IMR-90 (cell line): ENCODE data around the gene S1PR4. TPM values are rescaled to one million over a fixed set of nuclear protein-coding genes. Genes with fewer than 3 reads are reported as not detected.

ENCODE experiments used
- ATAC-seq: fragments of 200-7000 bp; cut with Tn5 transposase; 2 replicates; pipeline ENCODE4 v1.9.1; 2020; ENCODE audit warnings: low read depth, mild to moderate bottlenecking, moderate library complexity
- BruUV-seq: library from RNA; stranded (reverse); fragments of 400-500 nt; replicated peaks from 2 replicates; lab custom pipeline; 2021; lab: Mats Ljungman, UMichigan
- CTCF ChIA-PET: fragments of 300-600 bp; formaldehyde crosslinking; extraction: SDS; loops from one replicate; lab custom pipeline; 2021; ENCODE audit warnings: antibody characterized with exemption; lab: Yijun Ruan, JAX
- POLR2A ChIA-PET: fragments of 300-600 bp; sonication (Branson Sonifier 250); formaldehyde crosslinking; loops from one replicate; lab custom pipeline; 2022; ENCODE audit warnings: antibody characterized with exemption; ENCODE audit not compliant: unreplicated experiment; lab: Charles Lee
- DNase-seq: peaks from one replicate; pipeline ENCODE4 v3.0.0; 2013
- H2AFZ ChIP-seq: replicated peaks from 2 replicates; pipeline ENCODE3; 2013; ENCODE audit warnings: low read length, mild to moderate bottlenecking; ENCODE audit not compliant: poor library complexity
- H2AK5ac ChIP-seq: 2 replicates; pipeline ENCODE4 v1.6.1; 2013; ENCODE audit warnings: low read depth, low read length, inconsistent platforms
- H2AK9ac ChIP-seq: replicated peaks from 2 replicates; pipeline ENCODE3; 2013; ENCODE audit warnings: mild to moderate bottlenecking, low read depth, low read length, moderate library complexity; ENCODE audit not compliant: poor library complexity
- H2BK120ac ChIP-seq: 2 replicates; pipeline ENCODE4 v1.6.1; 2013; ENCODE audit warnings: low read depth, low read length, inconsistent platforms
- H2BK15ac ChIP-seq: 3 replicates; pipeline ENCODE4 v1.6.1; 2013; ENCODE audit warnings: low read depth, low read length, inconsistent platforms
- H2BK20ac ChIP-seq: 2 replicates; pipeline ENCODE4 v1.6.1; 2013; ENCODE audit warnings: low read depth, mild to moderate bottlenecking, inconsistent platforms, low read length, moderate library complexity
- H2BK5ac ChIP-seq: 2 replicates; pipeline ENCODE4 v1.6.1; 2013; ENCODE audit warnings: mild to moderate bottlenecking, low read depth, low read length, inconsistent platforms; ENCODE audit not compliant: poor library complexity, severe bottlenecking
- H3K14ac ChIP-seq: replicated peaks from 2 replicates; pipeline ENCODE4 v1.6.1; 2013; ENCODE audit warnings: low read depth, low read length, inconsistent platforms
- H3K18ac ChIP-seq: 2 replicates; pipeline ENCODE4 v1.6.1; 2013; ENCODE audit warnings: low read depth, low read length, control low read depth
- H3K23ac ChIP-seq: 2 replicates; pipeline ENCODE4 v1.6.1; 2013; ENCODE audit warnings: low read depth, low read length, inconsistent platforms
- H3K27ac ChIP-seq: 2 replicates; pipeline ENCODE4 v1.5.1; 2013; ENCODE audit warnings: mild to moderate bottlenecking, control low read depth, low read length; ENCODE audit not compliant: insufficient read depth
- H3K27me3 ChIP-seq: 2 replicates; pipeline ENCODE4 v1.6.1; 2013; ENCODE audit warnings: low read length; ENCODE audit not compliant: control insufficient read depth, insufficient read depth
- H3K36me3 ChIP-seq: 2 replicates; pipeline ENCODE4 v1.6.1; 2013; ENCODE audit warnings: low read length, mixed read lengths; ENCODE audit not compliant: control insufficient read depth, insufficient read depth
- H3K4ac ChIP-seq: 2 replicates; pipeline ENCODE4 v1.6.1; 2013; ENCODE audit warnings: low read depth, low read length, inconsistent platforms
- H3K4me1 ChIP-seq: 2 replicates; pipeline ENCODE4 v1.6.1; 2013; ENCODE audit warnings: low read length, mixed read lengths; ENCODE audit not compliant: control insufficient read depth, insufficient read depth
- H3K4me2 ChIP-seq: 2 replicates; pipeline ENCODE4 v1.6.1; 2013; ENCODE audit warnings: low read depth, mild to moderate bottlenecking, control low read depth, low read length, moderate library complexity
- H3K4me3 ChIP-seq: 2 replicates; pipeline ENCODE4 v1.5.1; 2013; ENCODE audit warnings: low read depth, mild to moderate bottlenecking, control low read depth, low read length, moderate library complexity; ENCODE audit not compliant: insufficient read depth
- H3K56ac ChIP-seq: 2 replicates; pipeline ENCODE4 v1.6.1; 2013; ENCODE audit warnings: low read length, inconsistent platforms; ENCODE audit not compliant: insufficient read depth; ENCODE audit errors: extremely low read depth
- H3K79me1 ChIP-seq, 2 experiments: 2 replicates each; pipeline ENCODE4 v1.6.1; 2013; ENCODE audit warnings: low read length in 2 of 2, inconsistent platforms in 1 of 2, low read depth in 1 of 2
- H3K9ac ChIP-seq: 2 replicates; pipeline ENCODE4 v1.6.1; 2013; ENCODE audit warnings: low read depth, low read length, control low read depth
- H3K9me1 ChIP-seq: 2 replicates; pipeline ENCODE4 v1.6.1; 2013; ENCODE audit warnings: low read length, inconsistent platforms; ENCODE audit not compliant: insufficient read depth
- H3K9me3 ChIP-seq: 2 replicates; pipeline ENCODE4 v1.6.1; 2013; ENCODE audit warnings: low read length; ENCODE audit not compliant: control insufficient read depth, insufficient read depth
- H4K20me1 ChIP-seq: 2 replicates; pipeline ENCODE4 v1.6.1; 2013; ENCODE audit warnings: low read length, inconsistent platforms; ENCODE audit not compliant: insufficient read depth
- H4K5ac ChIP-seq: 2 replicates; pipeline ENCODE4 v1.6.1; 2013; ENCODE audit warnings: mild to moderate bottlenecking, low read depth, low read length, control low read depth
- H4K8ac ChIP-seq, 2 experiments: 2 replicates each; pipeline ENCODE4 v1.6.1; 2013; ENCODE audit warnings: low read depth in 2 of 2, low read length in 2 of 2, control low read depth in 1 of 2, inconsistent platforms in 1 of 2
- H4K91ac ChIP-seq: 2 replicates; pipeline ENCODE4 v1.6.1; 2013; ENCODE audit warnings: low read depth, low read length, inconsistent platforms; ENCODE audit not compliant: insufficient read depth
- BHLHE40 ChIP-seq: fragments of 150-350 bp; IDR thresholded peaks from 2 replicates; pipeline ENCODE4 v1.6.1; 2016; ENCODE audit warnings: mild to moderate bottlenecking, low read depth, low read length
- CEBPB ChIP-seq: IDR thresholded peaks from 2 replicates; pipeline ENCODE4 v1.6.1; 2012; ENCODE audit warnings: low read depth, low read length, improper control_type of control experiment
- CHD1 ChIP-seq: IDR thresholded peaks from 2 replicates; pipeline ENCODE4 v1.6.1; 2012; ENCODE audit warnings: low read depth, low read length, improper control_type of control experiment
- MAFK ChIP-seq: IDR thresholded peaks from 2 replicates; pipeline ENCODE4 v1.6.1; 2012; ENCODE audit warnings: low read depth, low read length, improper control_type of control experiment
- MXI1 ChIP-seq: IDR thresholded peaks from 2 replicates; pipeline ENCODE4 v1.6.1; 2012; ENCODE audit warnings: low read depth, mild to moderate bottlenecking, low read length, moderate library complexity, borderline replicate concordance
- NFE2L2 ChIP-seq: fragments of 150-350 bp; IDR thresholded peaks from 2 replicates; pipeline ENCODE4 v1.6.1; 2016; ENCODE audit warnings: low read depth, mild to moderate bottlenecking, low read length
- POLR2A ChIP-seq: IDR thresholded peaks from 2 replicates; pipeline ENCODE4 v1.6.1; 2012; ENCODE audit warnings: mild to moderate bottlenecking, low read depth, low read length
- RCOR1 ChIP-seq: IDR thresholded peaks from 2 replicates; pipeline ENCODE4 v1.6.1; 2012; ENCODE audit warnings: mild to moderate bottlenecking, low read length, improper control_type of control experiment; ENCODE audit not compliant: insufficient replicate concordance
- RFX5 ChIP-seq: IDR thresholded peaks from 2 replicates; pipeline ENCODE4 v1.8.0; 2012; ENCODE audit warnings: low read depth, mild to moderate bottlenecking, low read length, moderate library complexity
- SMC3 ChIP-seq: fragments of 150-350 bp; IDR thresholded peaks from 2 replicates; pipeline ENCODE4 v1.6.1; 2016; ENCODE audit warnings: low read depth, mild to moderate bottlenecking, antibody characterized with exemption, low read length, moderate library complexity
- WGBS, 2 experiments: methylation state at CpG; one replicate each; pipeline versions ENCODE4 v1.1.5 to v1.1.7; 2013; ENCODE audit warnings: missing lambda C conversion rate in 2 of 2; ENCODE audit not compliant: insufficient read length in 1 of 2; ENCODE audit errors: extremely low coverage in 2 of 2; 5-methylcytosine and 5-hydroxymethylcytosine counted together
- dilution Hi-C: fragments of 300-500 bp; cut with HindIII; formaldehyde crosslinking; loops from one replicate; pipeline ENCODE4 v1.14.3; 2018; ENCODE audit warnings: low sequenced_read_pairs; ENCODE audit not compliant: unreplicated experiment
- in situ Hi-C: fragments of 300-500 bp; cut with MboI; formaldehyde crosslinking; loops from 3 replicates; pipeline ENCODE4 v1.14.3; 2019; ENCODE audit warnings: low sequenced_read_pairs, inconsistent platforms, mixed read lengths
- intact Hi-C: fragments of 100-400 bp; cut with micrococcal nuclease; formaldehyde crosslinking; loops from 2 replicates; pipeline ENCODE4 v1.10.0; 2022
- polyA plus RNA-seq, 3 experiments: library from polyadenylated mRNA; depleted of rRNA; stranded (reverse); fragments of >200 nt; gene quantifications; 2 replicates each; pipeline ENCODE4 v1.2.3, GENCODE V29; 2012; ENCODE audit warnings: low replicate concordance in 1 of 3
- total RNA-seq: library from RNA; depleted of rRNA; stranded (reverse); fragments of >200 nt; gene quantifications from 2 replicates; pipeline ENCODE4 v1.2.3, GENCODE V29; 2012
- TF ChIP-seq, protein P1 (sequence below): fragments of 150-350 bp; IDR thresholded peaks from 2 replicates; pipeline ENCODE4 v1.6.1; 2016; ENCODE audit warnings: low read depth, mild to moderate bottlenecking, low read length, moderate library complexity, borderline replicate concordance
- TF ChIP-seq, protein P2 (sequence below): conservative IDR thresholded peaks from 2 replicates; pipeline ENCODE4 v1.5.1; 2012; ENCODE audit warnings: mild to moderate bottlenecking, low read depth, low read length, improper control_type of control experiment
- TF ChIP-seq, protein P3 (sequence below): fragments of 150-350 bp; IDR thresholded peaks from 2 replicates; pipeline ENCODE4 v1.6.1; 2017; ENCODE audit warnings: mild to moderate bottlenecking, antibody characterized with exemption, low read length, low read depth

The S1PR4 gene
- total and polyA plus RNA-seq, 2 of the 4 experiments (the other 2 are of a cell fraction), result not detected

DNA sequence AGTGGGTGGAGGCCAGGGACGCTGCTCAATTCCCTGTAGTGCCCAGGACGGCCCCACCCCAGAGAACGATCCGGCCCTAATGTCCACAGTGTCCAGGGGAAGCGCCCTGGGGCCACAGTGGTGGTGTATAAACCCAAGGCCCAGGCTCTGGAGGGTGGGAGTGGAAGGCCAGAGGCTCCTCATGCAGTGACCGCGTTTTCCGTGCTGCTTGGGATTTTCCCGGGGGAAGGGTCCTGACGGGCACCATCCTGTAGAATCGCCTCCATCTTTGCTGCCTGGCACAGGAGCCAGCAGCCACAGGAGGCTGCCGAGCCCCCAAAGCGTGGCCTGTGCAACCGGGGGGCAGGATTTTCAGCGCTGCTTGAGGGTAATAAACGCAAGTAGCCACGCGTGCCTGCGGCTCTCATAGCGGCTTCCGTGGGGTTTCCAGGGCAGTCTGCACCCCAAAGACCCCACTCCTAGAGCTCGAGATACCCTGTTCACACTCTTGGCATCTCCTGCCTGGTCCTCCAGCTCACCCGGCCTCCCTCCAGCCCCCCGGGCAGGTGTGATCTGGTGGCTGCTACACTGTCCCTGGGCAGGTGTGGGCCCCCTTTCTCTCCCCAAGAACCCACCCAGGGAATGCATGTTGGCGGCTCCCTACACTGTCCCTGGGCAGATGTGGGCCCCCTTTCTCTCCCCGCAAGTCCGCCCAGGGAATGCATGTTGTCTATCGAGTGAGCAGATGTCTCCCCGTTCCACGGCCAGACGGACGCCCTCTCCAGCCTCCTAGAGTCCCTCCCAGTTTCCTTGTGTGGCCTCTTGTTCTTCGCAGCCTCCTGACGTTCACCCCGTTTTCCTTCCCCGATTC is 9.3 kb downstream of the S1PR4 start:
- H2BK15ac ChIP-seq, result no peak overlapping the region
- H4K5ac ChIP-seq, result no peak overlapping the region
- H3K9me3 ChIP-seq, result no peaks in the 10 kb centered on the region
- H3K79me1 ChIP-seq, result peaks cover 5 to 57% of the 10 kb centered on the region in 2 experiments; a peak in 2 of 4 replicates
- H2AK9ac ChIP-seq, result no peak overlapping the region
- H3K56ac ChIP-seq, result no peak overlapping the region
- peaks cover 9% of the 10 kb centered on the region for H3K4me1 ChIP-seq
- BruUV-seq, result no TSS peak
- H3K23ac ChIP-seq, result no peak overlapping the region
- TF ChIP-seq MXI1, result no peak
- no peak for TF ChIP-seq RCOR1
- TF ChIP-seq RFX5, result no peak
- TF ChIP-seq MAFK, result no peak
- TF ChIP-seq, protein P1, sequence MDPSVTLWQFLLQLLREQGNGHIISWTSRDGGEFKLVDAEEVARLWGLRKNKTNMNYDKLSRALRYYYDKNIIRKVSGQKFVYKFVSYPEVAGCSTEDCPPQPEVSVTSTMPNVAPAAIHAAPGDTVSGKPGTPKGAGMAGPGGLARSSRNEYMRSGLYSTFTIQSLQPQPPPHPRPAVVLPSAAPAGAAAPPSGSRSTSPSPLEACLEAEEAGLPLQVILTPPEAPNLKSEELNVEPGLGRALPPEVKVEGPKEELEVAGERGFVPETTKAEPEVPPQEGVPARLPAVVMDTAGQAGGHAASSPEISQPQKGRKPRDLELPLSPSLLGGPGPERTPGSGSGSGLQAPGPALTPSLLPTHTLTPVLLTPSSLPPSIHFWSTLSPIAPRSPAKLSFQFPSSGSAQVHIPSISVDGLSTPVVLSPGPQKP, result no peak
- TF ChIP-seq POLR2A, result no peak
- TF ChIP-seq CEBPB, result no peak
- TF ChIP-seq CHD1, result no peak
- TF ChIP-seq, protein P2, sequence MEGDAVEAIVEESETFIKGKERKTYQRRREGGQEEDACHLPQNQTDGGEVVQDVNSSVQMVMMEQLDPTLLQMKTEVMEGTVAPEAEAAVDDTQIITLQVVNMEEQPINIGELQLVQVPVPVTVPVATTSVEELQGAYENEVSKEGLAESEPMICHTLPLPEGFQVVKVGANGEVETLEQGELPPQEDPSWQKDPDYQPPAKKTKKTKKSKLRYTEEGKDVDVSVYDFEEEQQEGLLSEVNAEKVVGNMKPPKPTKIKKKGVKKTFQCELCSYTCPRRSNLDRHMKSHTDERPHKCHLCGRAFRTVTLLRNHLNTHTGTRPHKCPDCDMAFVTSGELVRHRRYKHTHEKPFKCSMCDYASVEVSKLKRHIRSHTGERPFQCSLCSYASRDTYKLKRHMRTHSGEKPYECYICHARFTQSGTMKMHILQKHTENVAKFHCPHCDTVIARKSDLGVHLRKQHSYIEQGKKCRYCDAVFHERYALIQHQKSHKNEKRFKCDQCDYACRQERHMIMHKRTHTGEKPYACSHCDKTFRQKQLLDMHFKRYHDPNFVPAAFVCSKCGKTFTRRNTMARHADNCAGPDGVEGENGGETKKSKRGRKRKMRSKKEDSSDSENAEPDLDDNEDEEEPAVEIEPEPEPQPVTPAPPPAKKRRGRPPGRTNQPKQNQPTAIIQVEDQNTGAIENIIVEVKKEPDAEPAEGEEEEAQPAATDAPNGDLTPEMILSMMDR, result no peak
- no peak for TF ChIP-seq BHLHE40
- TF ChIP-seq SMC3, result no peak
- no peak for TF ChIP-seq NFE2L2
- TF ChIP-seq, protein P3, sequence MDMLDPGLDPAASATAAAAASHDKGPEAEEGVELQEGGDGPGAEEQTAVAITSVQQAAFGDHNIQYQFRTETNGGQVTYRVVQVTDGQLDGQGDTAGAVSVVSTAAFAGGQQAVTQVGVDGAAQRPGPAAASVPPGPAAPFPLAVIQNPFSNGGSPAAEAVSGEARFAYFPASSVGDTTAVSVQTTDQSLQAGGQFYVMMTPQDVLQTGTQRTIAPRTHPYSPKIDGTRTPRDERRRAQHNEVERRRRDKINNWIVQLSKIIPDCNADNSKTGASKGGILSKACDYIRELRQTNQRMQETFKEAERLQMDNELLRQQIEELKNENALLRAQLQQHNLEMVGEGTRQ, result no peak
- intact Hi-C loops, result no loop called here
- H2BK120ac ChIP-seq, result no peak overlapping the region
- DNase-seq (no peak), ATAC-seq (no peak)
- no peak overlapping the region for H3K4me2 ChIP-seq
- H3K36me3 ChIP-seq, result peaks cover 10% of the 10 kb centered on the region
- H3K27me3 ChIP-seq, result no peaks in the 10 kb centered on the region
- H3K18ac ChIP-seq, result no peak overlapping the region
- no peak overlapping the region for H2AK5ac ChIP-seq
- H3K9me1 ChIP-seq, result peaks cover 3% of the 10 kb centered on the region; the same call in 1 of the 2 replicates
- ChIA-PET CTCF (interaction anchor here (0.8 kb wide), 1 partner anchor 14 kb away, joined by 3 read pairs; no protein-coding TSS in a partner anchor), POLR2A (no interaction called here)
- peaks cover 51% of the 10 kb centered on the region for H4K20me1 ChIP-seq
- dilution Hi-C loops, result no loop called here
- no peak overlapping the region for H4K8ac ChIP-seq
- no peak overlapping the region for H3K9ac ChIP-seq
- no peak overlapping the region for H2BK5ac ChIP-seq
- no peak overlapping the region for H3K4me3 ChIP-seq
- WGBS, 2 experiments, result 90% methylated on average over 17 of the region's 36 CpGs; no CpG with 5 or more reads in 1 of the 2 experiments
- no peak overlapping the region for H3K27ac ChIP-seq
- no peak overlapping the region for H3K14ac ChIP-seq
- no peak overlapping the region for H2AFZ ChIP-seq
- in situ Hi-C loops, result no loop called here
- H2BK20ac ChIP-seq, result no peak overlapping the region
- H4K91ac ChIP-seq, result no peak overlapping the region
- H3K4ac ChIP-seq, result no peak overlapping the region
